Measurements from ENCODE around the gene MYO18B.

- TF ChIP-seq CTCF (IDR thresholded peaks at IDR 0.05; ENCODE audit: insufficient read depth, low read depth, low read length), result no peak
- TF ChIP-seq EZH2 (IDR thresholded peaks at IDR 0.05; ENCODE audit: insufficient read depth, low read length), result no peak
These were observed 41.9 kb downstream of the MYO18B start for GRCh38 chr22:25783856-25784255.

Data from astrocyte (in vitro differentiated cells and primary cell).